ENCODE results near the gene PTCD1. TPM values are rescaled to one million over a fixed set of nuclear protein-coding genes. Genes with fewer than 3 reads are reported as not detected.

Gene PTCD1
- total and polyA plus RNA-seq, 9 of the 15 experiments (the other 6 are each of a cell fraction or from before 2014, with no cell fraction given): 0.46 to 17.1 (median 6.2) TPM

DNA sequence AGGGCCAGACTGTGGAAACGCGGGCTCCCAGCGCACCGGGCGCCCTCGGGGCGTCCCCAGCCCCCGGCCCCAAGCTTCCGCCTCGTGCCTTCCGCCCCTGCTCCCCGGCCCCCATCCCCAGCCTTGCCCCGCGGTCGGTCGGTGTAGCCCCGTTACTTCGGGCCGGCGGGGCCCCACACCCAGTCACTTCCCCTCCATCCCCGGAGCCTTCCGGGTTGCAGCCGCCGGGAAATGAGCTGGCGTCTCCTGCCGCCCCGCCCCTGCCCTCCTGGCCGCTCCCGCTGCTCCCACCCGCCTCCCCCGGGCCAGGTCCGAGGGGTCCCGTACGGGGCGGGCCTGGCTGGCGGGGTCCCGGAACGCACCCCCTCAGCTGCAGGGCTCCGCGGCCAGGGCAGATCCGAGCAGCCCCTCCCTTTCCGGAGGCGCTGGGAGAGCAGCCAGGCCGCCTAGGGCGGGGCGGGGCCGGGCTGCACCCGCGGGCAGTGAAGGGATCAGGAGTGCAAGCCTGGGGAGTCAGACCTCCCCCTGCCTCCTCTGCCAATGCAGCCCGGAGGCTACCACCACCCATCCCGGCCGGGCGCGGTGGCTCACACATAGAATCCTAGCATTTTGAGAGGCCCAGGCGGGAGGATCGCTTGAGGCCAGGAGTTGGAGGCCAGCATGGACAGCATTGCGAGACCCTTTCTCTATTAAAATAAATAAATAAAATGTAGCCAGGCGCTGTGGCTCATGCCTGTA is 63.4 kb downstream of the PTCD1 start (continued):
- TF ChIP-seq ZC3H4 (CRISPR knock-in tag; IDR thresholded peaks at IDR 0.05; ENCODE audit: borderline replicate concordance): no peak
- no peak for TF ChIP-seq ZNF444 (CRISPR knock-in tag; IDR thresholded peaks at IDR 0.05)
- TF ChIP-seq POLR2AphosphoS2 (IDR thresholded peaks at IDR 0.05; ENCODE audit: low read length): no peak
- TF ChIP-seq, protein P1, sequence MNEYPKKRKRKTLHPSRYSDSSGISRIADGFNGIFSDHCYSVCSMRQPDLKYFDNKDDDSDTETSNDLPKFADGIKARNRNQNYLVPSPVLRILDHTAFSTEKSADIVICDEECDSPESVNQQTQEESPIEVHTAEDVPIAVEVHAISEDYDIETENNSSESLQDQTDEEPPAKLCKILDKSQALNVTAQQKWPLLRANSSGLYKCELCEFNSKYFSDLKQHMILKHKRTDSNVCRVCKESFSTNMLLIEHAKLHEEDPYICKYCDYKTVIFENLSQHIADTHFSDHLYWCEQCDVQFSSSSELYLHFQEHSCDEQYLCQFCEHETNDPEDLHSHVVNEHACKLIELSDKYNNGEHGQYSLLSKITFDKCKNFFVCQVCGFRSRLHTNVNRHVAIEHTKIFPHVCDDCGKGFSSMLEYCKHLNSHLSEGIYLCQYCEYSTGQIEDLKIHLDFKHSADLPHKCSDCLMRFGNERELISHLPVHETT (CRISPR knock-in tag; conservative IDR thresholded peaks at IDR 0.05 in 1 of 2, IDR thresholded peaks at IDR 0.05 in 1 of 2): peak in 1 of 2 experiments; percentile 63; a peak in 2 of 4 replicates
- TF ChIP-seq, protein P2, sequence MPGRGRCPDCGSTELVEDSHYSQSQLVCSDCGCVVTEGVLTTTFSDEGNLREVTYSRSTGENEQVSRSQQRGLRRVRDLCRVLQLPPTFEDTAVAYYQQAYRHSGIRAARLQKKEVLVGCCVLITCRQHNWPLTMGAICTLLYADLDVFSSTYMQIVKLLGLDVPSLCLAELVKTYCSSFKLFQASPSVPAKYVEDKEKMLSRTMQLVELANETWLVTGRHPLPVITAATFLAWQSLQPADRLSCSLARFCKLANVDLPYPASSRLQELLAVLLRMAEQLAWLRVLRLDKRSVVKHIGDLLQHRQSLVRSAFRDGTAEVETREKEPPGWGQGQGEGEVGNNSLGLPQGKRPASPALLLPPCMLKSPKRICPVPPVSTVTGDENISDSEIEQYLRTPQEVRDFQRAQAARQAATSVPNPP (IDR thresholded peaks at IDR 0.05; ENCODE audit: borderline replicate concordance, insufficient read depth, insufficient read length): no peak
- TF ChIP-seq ZNF583 (CRISPR knock-in tag; IDR thresholded peaks at IDR 0.05): no peak
- no peak for TF ChIP-seq MEF2A (IDR thresholded peaks at IDR 0.05; ENCODE audit: control insufficient read depth, low read depth, low read length)
- TF ChIP-seq RHOXF2B (CRISPR knock-in tag; conservative IDR thresholded peaks at IDR 0.05): no peak
- TF ChIP-seq EHMT2 (IDR thresholded peaks at IDR 0.05): no peak
- TF ChIP-seq, protein P3, sequence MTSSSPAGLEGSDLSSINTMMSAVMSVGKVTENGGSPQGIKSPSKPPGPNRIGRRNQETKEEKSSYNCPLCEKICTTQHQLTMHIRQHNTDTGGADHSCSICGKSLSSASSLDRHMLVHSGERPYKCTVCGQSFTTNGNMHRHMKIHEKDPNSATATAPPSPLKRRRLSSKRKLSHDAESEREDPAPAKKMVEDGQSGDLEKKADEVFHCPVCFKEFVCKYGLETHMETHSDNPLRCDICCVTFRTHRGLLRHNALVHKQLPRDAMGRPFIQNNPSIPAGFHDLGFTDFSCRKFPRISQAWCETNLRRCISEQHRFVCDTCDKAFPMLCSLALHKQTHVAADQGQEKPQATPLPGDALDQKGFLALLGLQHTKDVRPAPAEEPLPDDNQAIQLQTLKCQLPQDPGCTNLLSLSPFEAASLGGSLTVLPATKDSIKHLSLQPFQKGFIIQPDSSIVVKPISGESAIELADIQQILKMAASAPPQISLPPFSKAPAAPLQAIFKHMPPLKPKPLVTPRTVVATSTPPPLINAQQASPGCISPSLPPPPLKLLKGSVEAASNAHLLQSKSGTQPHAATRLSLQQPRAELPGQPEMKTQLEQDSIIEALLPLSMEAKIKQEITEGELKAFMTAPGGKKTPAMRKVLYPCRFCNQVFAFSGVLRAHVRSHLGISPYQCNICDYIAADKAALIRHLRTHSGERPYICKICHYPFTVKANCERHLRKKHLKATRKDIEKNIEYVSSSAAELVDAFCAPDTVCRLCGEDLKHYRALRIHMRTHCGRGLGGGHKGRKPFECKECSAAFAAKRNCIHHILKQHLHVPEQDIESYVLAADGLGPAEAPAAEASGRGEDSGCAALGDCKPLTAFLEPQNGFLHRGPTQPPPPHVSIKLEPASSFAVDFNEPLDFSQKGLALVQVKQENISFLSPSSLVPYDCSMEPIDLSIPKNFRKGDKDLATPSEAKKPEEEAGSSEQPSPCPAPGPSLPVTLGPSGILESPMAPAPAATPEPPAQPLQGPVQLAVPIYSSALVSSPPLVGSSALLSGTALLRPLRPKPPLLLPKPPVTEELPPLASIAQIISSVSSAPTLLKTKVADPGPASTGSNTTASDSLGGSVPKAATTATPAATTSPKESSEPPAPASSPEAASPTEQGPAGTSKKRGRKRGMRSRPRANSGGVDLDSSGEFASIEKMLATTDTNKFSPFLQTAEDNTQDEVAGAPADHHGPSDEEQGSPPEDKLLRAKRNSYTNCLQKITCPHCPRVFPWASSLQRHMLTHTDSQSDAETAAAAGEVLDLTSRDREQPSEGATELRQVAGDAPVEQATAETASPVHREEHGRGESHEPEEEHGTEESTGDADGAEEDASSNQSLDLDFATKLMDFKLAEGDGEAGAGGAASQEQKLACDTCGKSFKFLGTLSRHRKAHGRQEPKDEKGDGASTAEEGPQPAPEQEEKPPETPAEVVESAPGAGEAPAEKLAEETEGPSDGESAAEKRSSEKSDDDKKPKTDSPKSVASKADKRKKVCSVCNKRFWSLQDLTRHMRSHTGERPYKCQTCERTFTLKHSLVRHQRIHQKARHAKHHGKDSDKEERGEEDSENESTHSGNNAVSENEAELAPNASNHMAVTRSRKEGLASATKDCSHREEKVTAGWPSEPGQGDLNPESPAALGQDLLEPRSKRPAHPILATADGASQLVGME (CRISPR knock-in tag; IDR thresholded peaks at IDR 0.05): no peak
- TF ChIP-seq KHSRP (IDR thresholded peaks at IDR 0.05): no peak
- no peak for TF ChIP-seq SP1 (CRISPR knock-in tag; IDR thresholded peaks at IDR 0.05)
- TF ChIP-seq BHLHE40 (IDR thresholded peaks at IDR 0.05; ENCODE audit: low read length): no peak
- no peak for TF ChIP-seq ZNF668 (CRISPR knock-in tag; IDR thresholded peaks at IDR 0.05)
- TF ChIP-seq, protein P4, sequence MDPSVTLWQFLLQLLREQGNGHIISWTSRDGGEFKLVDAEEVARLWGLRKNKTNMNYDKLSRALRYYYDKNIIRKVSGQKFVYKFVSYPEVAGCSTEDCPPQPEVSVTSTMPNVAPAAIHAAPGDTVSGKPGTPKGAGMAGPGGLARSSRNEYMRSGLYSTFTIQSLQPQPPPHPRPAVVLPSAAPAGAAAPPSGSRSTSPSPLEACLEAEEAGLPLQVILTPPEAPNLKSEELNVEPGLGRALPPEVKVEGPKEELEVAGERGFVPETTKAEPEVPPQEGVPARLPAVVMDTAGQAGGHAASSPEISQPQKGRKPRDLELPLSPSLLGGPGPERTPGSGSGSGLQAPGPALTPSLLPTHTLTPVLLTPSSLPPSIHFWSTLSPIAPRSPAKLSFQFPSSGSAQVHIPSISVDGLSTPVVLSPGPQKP (CRISPR knock-in tag; IDR thresholded peaks at IDR 0.05): no peak
- TF ChIP-seq, protein P5, sequence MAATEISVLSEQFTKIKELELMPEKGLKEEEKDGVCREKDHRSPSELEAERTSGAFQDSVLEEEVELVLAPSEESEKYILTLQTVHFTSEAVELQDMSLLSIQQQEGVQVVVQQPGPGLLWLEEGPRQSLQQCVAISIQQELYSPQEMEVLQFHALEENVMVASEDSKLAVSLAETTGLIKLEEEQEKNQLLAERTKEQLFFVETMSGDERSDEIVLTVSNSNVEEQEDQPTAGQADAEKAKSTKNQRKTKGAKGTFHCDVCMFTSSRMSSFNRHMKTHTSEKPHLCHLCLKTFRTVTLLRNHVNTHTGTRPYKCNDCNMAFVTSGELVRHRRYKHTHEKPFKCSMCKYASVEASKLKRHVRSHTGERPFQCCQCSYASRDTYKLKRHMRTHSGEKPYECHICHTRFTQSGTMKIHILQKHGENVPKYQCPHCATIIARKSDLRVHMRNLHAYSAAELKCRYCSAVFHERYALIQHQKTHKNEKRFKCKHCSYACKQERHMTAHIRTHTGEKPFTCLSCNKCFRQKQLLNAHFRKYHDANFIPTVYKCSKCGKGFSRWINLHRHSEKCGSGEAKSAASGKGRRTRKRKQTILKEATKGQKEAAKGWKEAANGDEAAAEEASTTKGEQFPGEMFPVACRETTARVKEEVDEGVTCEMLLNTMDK (IDR thresholded peaks at IDR 0.05; ENCODE audit: borderline replicate concordance, insufficient read depth, low read depth, low read length, poor library complexity, severe bottlenecking): no peak
